VCaP (cell line): ENCODE measurements around the gene ARHGAP26.

ENCODE experiments used
- H3K27ac ChIP-seq: fragments of 450-650 bp; 2 replicates; pipeline ENCODE4 v1.5.1; 2017
- CTCF ChIP-seq: fragments of 450-650 bp; conservative IDR thresholded peaks from 2 replicates; pipeline ENCODE4 v1.5.1; 2017; ENCODE audit warnings: mild to moderate bottlenecking, moderate library complexity

ARHGAP26 gene

GRCh38 chr5:142901476-142902185 lies 131.5 kb downstream of the ARHGAP26 start:
- TF ChIP-seq CTCF, result no peak
- H3K27ac ChIP-seq, result no peak overlapping the region

DNA sequence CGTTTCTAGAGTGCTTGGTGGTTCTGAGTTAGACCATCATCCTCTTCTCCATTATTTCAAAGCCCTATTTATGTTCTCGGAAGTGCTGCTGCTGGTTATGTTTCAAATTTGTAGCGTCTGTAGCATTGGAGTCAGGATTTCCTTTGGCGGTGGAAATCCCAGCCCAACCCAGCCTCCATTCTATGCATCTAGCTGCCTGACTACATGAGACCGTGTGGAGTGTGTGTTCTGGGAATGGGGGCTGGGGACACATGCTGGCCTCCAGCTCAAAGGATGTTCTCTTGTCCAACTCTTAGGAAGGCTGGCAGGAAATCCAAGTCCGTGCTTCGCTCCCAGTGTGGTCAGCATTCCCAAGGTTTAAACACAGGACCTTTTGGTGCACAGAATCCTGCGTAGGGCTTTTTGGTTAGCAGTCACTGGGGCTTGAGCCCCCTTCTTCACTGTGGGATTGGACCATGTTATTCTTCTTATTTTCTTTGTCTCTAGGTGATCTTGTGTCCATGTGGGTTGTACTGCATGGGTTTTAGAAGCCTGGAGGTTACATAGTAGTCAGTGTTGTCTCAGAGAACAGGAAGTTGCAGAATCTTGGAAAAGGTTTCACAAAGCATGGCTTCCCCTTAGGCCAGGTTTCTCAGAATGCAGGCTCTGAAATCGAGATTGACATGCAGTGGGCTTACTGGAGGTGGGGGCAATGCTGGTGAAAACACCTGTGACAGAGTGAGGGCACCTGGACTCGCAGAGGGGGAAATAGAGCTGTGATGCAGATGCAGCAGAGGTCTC lies 132.2 kb downstream of the ARHGAP26 start:
- H3K27ac ChIP-seq, result no peak overlapping the region
- no peak for TF ChIP-seq CTCF

DNA sequence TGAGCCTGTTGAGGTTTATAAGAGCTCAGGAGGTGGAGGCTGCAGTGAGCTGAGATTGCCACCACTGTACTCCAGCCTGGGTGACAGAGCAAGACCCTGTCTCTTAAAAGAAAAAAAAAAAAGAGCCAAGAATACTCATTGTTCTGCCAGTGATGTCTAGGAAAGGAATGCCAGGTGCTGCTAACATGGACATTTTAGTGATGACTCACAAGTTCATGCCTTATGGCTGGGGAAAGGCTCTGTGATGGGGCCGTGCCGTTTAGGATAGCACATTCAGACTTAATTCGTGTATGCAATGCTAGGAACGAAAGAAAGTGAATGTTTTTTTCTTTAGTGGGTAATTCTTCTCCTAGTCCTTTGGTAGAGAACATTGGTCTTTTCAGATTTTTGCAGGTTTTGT lies 134.2 kb downstream of the ARHGAP26 start:
- H3K27ac ChIP-seq, result no peak overlapping the region
- no peak for TF ChIP-seq CTCF

GRCh38 chr5:142905348-142905747 lies 135.2 kb downstream of the ARHGAP26 start:
- no peak overlapping the region for H3K27ac ChIP-seq
- TF ChIP-seq CTCF, result no peak

- no peak overlapping the region for H3K27ac ChIP-seq
- TF ChIP-seq CTCF, result no peak
These were observed 136.9 kb downstream of the ARHGAP26 start for GRCh38 chr5:142906863-142907671.

GRCh38 chr5:142908659-142909058 lies 138.5 kb downstream of the ARHGAP26 start:
- no peak overlapping the region for H3K27ac ChIP-seq
- no peak for TF ChIP-seq CTCF

- no peak overlapping the region for H3K27ac ChIP-seq
- TF ChIP-seq CTCF, result no peak
These were observed 140.0 kb downstream of the ARHGAP26 start for GRCh38 chr5:142910128-142910527.
